ENCODE data around the gene KLHL6.
"Not testable (repeated sequence)": the region's sequence is repeated elsewhere in the genome, so short reads cannot be mapped to it uniquely, and the experiment has no call there.

The KLHL6 gene

DNA sequence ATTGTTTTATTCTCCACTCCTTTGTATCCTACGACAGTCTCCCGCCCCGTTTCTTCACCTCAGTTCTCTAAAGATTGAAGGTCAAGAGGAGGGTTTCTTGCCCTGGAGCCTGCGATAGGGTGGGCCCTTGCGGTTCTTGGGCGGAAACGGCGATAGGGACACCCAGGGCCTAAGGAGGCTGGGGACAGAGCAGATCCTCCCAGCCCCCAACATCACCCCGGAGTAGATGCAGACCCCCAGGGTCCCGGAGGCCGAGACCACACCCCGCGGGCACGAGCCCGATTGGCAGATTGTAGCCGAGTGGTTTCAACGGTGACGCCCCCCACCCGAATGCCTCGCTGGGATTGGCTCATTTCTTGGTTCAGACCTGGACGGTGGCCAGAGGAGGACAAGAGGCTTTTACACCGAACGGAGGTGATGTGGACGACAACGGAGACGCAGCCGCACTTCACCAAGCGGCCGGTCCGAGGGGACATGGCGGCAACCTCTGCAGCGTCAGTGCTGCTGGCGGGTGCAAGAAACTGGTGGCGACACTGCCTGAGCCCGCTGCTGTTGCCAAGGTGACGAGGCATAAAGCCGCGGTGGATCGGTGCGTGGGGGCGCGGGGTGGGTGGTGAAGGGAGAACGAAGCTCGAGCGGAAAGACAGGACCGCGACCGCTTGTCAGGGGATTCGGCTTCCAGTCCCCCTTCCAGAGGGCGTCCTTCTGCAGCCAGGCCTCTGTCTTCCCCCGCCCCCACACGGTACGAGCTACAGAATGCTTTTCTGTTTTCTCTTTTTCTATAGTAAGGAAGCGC is 108.1 kb downstream of the KLHL6 start:
- Histone ChIP-seq H3K4me3 (ENCODE audit: low read length) (peak overlapping the region; percentile 89), H3K9ac (ENCODE audit: low read depth, low read length) (peak overlapping the region; percentile 78), H3K9me3 (ENCODE audit: insufficient read depth, low read depth, low read length) (peaks cover 15% of the 10 kb centered on the region; the same call in 1 of the 2 replicates), H3K27ac (ENCODE audit: low read length) (peak overlapping the region; percentile 12), H3K27me3 (ENCODE audit: insufficient read depth, low read length) (no peaks in the 10 kb centered on the region), H3K36me3 (ENCODE audit: insufficient read depth, low read depth, low read length) (peaks cover 5% of the 10 kb centered on the region; the same call in 1 of the 2 replicates), H3K4me1 (ENCODE audit: insufficient read depth, low read length) (peaks cover 9% of the 10 kb centered on the region; the same call in 1 of the 2 replicates)

DNA sequence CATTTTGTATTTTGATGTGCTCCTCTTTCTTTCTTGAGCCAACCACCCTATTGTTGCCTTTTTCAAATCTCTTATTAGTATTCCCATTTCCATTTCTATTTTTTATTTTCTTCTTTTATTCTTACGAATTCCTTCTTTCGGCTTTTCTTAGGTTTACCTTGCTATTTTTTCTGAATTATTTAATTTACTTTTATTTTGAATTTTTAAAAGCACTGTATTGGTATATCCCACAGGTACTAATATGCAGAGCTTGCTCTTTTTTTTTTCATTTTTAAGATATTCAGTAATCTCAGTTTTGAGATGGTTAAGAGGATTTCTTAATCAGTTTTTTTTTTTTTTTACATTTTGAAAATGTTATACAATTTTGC is 108.7 kb downstream of the KLHL6 start:
- Histone ChIP-seq H3K9ac (ENCODE audit: low read depth, low read length) (peak overlapping the region; percentile 78; the same call in 1 of the 2 replicates), H3K27ac (ENCODE audit: low read length) (peak overlapping the region; percentile 12), H3K9me3 (ENCODE audit: insufficient read depth, low read depth, low read length) (peaks cover 15% of the 10 kb centered on the region; the same call in 1 of the 2 replicates), H3K4me1 (ENCODE audit: insufficient read depth, low read length) (peaks cover 9% of the 10 kb centered on the region; the same call in 1 of the 2 replicates), H3K36me3 (ENCODE audit: insufficient read depth, low read depth, low read length) (no peaks in the 10 kb centered on the region), H3K4me3 (ENCODE audit: low read length) (peak overlapping the region; percentile 89), H3K27me3 (ENCODE audit: insufficient read depth, low read length) (no peaks in the 10 kb centered on the region)

GRCh38 chr3:183444748-183445147 is 110.8 kb downstream of the KLHL6 start:
- Histone ChIP-seq H3K27me3 (ENCODE audit: insufficient read depth, low read length) (no peaks in the 10 kb centered on the region), H3K4me1 (ENCODE audit: insufficient read depth, low read length) (peaks cover 9% of the 10 kb centered on the region; the same call in 1 of the 2 replicates), H3K36me3 (ENCODE audit: insufficient read depth, low read depth, low read length) (no peaks in the 10 kb centered on the region), H3K27ac (ENCODE audit: low read length) (no peak overlapping the region), H3K4me3 (ENCODE audit: low read length) (no peak overlapping the region), H3K9ac (ENCODE audit: low read depth, low read length) (no peak overlapping the region), H3K9me3 (ENCODE audit: insufficient read depth, low read depth, low read length) (peaks cover 15% of the 10 kb centered on the region; the same call in 1 of the 2 replicates)

GRCh38 chr3:183443395-183444385 is 111.8 kb downstream of the KLHL6 start:
- Histone ChIP-seq H3K27ac (ENCODE audit: low read length) (no peak overlapping the region), H3K4me3 (ENCODE audit: low read length) (no peak overlapping the region), H3K36me3 (ENCODE audit: insufficient read depth, low read depth, low read length) (no peaks in the 10 kb centered on the region), H3K4me1 (ENCODE audit: insufficient read depth, low read length) (peaks cover 9% of the 10 kb centered on the region; the same call in 1 of the 2 replicates), H3K9ac (ENCODE audit: low read depth, low read length) (no peak overlapping the region), H3K27me3 (ENCODE audit: insufficient read depth, low read length) (no peaks in the 10 kb centered on the region), H3K9me3 (ENCODE audit: insufficient read depth, low read depth, low read length) (peaks cover 15% of the 10 kb centered on the region; the same call in 1 of the 2 replicates)

GRCh38 chr3:183442994-183443393 is 112.5 kb downstream of the KLHL6 start:
- H3K9me3 ChIP-seq (ENCODE audit: insufficient read depth, low read depth, low read length): peaks cover 15% of the 10 kb centered on the region; the same call in 1 of the 2 replicates
- no peak overlapping the region for H3K9ac ChIP-seq (ENCODE audit: low read depth, low read length)
- no peaks in the 10 kb centered on the region for H3K27me3 ChIP-seq (ENCODE audit: insufficient read depth, low read length)
- H3K4me1 ChIP-seq (ENCODE audit: insufficient read depth, low read length): 0 out of 2 replicates have a peak, but pooled peaks cover 5% of the 10 kb centered on the region
- no peak overlapping the region for H3K27ac ChIP-seq (ENCODE audit: low read length)
- no peak overlapping the region for H3K4me3 ChIP-seq (ENCODE audit: low read length)
- H3K36me3 ChIP-seq (ENCODE audit: insufficient read depth, low read depth, low read length): no peaks in the 10 kb centered on the region

DNA sequence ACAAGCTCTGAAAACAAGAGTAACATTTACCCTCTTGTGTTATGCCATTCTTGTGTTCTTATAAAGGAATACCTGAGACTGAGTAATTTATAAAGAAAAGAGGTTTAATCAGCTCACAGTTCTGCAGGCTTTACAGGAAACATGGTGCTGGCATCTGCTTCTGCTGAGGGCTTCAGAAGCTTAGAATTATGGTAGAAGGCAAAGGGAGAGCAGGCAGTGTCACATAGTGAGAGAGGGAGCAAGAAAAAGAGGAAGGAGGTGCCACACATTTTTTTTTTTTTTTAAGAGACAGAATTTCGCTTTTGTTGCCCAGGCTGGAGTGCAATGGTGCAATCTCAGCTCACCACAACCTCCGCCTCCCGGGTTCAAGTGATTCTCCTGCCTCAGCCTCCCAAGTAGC is 115.0 kb downstream of the KLHL6 start:
- H3K27ac ChIP-seq (ENCODE audit: low read length); H3K4me3 ChIP-seq (ENCODE audit: low read length); H3K27me3 ChIP-seq (ENCODE audit: insufficient read depth, low read length); H3K9ac ChIP-seq (ENCODE audit: low read depth, low read length); H3K36me3 ChIP-seq (ENCODE audit: insufficient read depth, low read depth, low read length): not testable (repeated sequence)
- peaks cover 13% of the 10 kb centered on the region for H3K4me1 ChIP-seq (ENCODE audit: insufficient read depth, low read length)
- peaks cover 15% of the 10 kb centered on the region; the same call in 1 of the 2 replicates for H3K9me3 ChIP-seq (ENCODE audit: insufficient read depth, low read depth, low read length)

DNA sequence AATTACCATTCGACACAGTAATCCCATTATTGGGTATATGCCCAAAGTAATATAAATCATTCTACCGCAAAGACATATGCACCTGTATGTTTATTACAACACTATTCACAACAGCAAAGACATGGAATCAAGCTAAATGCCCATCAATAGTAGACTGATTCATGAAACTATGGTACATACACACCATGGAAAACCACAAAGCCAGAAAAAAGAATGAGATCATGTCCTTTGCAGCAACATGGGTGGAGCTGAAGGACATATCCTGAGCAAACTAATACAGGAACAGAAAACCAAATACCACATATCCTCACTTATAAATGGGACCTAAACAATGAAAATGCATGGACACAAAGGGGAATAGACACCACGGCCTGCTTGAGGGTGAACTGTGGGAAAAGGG is 116.0 kb downstream of the KLHL6 start:
- Histone ChIP-seq H3K4me1 (ENCODE audit: insufficient read depth, low read length) (peaks cover 20% of the 10 kb centered on the region), H3K9me3 (ENCODE audit: insufficient read depth, low read depth, low read length) (peaks cover 12% of the 10 kb centered on the region; the same call in 1 of the 2 replicates), H3K9ac (ENCODE audit: low read depth, low read length) (no peak overlapping the region), H3K27ac (ENCODE audit: low read length) (no peak overlapping the region), H3K27me3 (ENCODE audit: insufficient read depth, low read length) (peaks cover 9% of the 10 kb centered on the region; the same call in 1 of the 2 replicates), H3K4me3 (ENCODE audit: low read length) (no peak overlapping the region), H3K36me3 (ENCODE audit: insufficient read depth, low read depth, low read length) (no peaks in the 10 kb centered on the region)

- no peaks in the 10 kb centered on the region for H3K36me3 ChIP-seq (ENCODE audit: insufficient read depth, low read depth, low read length)
- H3K9me3 ChIP-seq (ENCODE audit: insufficient read depth, low read depth, low read length): peaks cover 5% of the 10 kb centered on the region; the same call in 1 of the 2 replicates
- no peak overlapping the region for H3K9ac ChIP-seq (ENCODE audit: low read depth, low read length)
- H3K27ac ChIP-seq (ENCODE audit: low read length): no peak overlapping the region
- peaks cover 21% of the 10 kb centered on the region for H3K4me1 ChIP-seq (ENCODE audit: insufficient read depth, low read length)
- H3K4me3 ChIP-seq (ENCODE audit: low read length): no peak overlapping the region
- H3K27me3 ChIP-seq (ENCODE audit: insufficient read depth, low read length): peaks cover 12% of the 10 kb centered on the region; the same call in 1 of the 2 replicates
Observed at GRCh38 chr3:183438735-183439134, 116.8 kb downstream of the KLHL6 start.

GRCh38 chr3:183437666-183438564 is 117.6 kb downstream of the KLHL6 start:
- H3K4me3 ChIP-seq (ENCODE audit: low read length): no peak overlapping the region
- H3K36me3 ChIP-seq (ENCODE audit: insufficient read depth, low read depth, low read length): no peaks in the 10 kb centered on the region
- peaks cover 21% of the 10 kb centered on the region for H3K4me1 ChIP-seq (ENCODE audit: insufficient read depth, low read length)
- H3K9me3 ChIP-seq (ENCODE audit: insufficient read depth, low read depth, low read length): no peaks in the 10 kb centered on the region
- H3K27me3 ChIP-seq (ENCODE audit: insufficient read depth, low read length): peaks cover 21% of the 10 kb centered on the region; the same call in 1 of the 2 replicates
- no peak overlapping the region for H3K9ac ChIP-seq (ENCODE audit: low read depth, low read length)
- H3K27ac ChIP-seq (ENCODE audit: low read length): no peak overlapping the region

Data from iPS-20b (cell line).